HCT116 (cell line): ENCODE measurements around the gene GSKIP. TPM values are rescaled to one million over a fixed set of nuclear protein-coding genes. Genes with fewer than 3 reads are reported as not detected.
"Not testable (repeated sequence)": the region's sequence is repeated elsewhere in the genome, so short reads cannot be mapped to it uniquely, and the experiment has no call there.

ENCODE experiments used
- ATAC-seq: fragments of 200-7000 bp; cut with Tn5 transposase; 2 replicates; pipeline ENCODE4 v1.9.1; 2020; ENCODE audit warnings: mild to moderate bottlenecking, moderate library complexity
- BruUV-seq: library from RNA; stranded (reverse); fragments of 400-500 nt; replicated peaks from 2 replicates; lab custom pipeline; 2021; lab: Mats Ljungman, UMichigan
- CTCF ChIA-PET: fragments of 300-600 bp; sonication (Branson Sonifier 250); formaldehyde crosslinking; loops from one replicate; lab custom pipeline; 2021; ENCODE audit warnings: antibody characterized with exemption; lab: Charles Lee
- POLR2A ChIA-PET: fragments of 300-600, 350-600 bp; sonication (Branson Sonifier 250); formaldehyde crosslinking; loops from one replicate; lab custom pipeline; 2021; ENCODE audit warnings: antibody characterized with exemption; lab: Charles Lee
- RAD21 ChIA-PET, 2 experiments: fragments of 300-600 bp; sonication (Branson Sonifier 250); formaldehyde crosslinking; loops; one replicate each; lab custom pipeline; 2023; ENCODE audit warnings: low total read pairs in 2 of 2; ENCODE audit not compliant: uncharacterized antibody in 2 of 2, unreplicated experiment in 2 of 2, low non-redundant PET in 1 of 2; lab: Charles Lee
- DNase-seq: peaks from one replicate; pipeline ENCODE4 v3.0.0-alpha.2; 2010; ENCODE audit warnings: low read depth, low spot score
- H2AFZ ChIP-seq: fragments of 200-600 bp; shearing (Covaris generic), sonication (generic); 2 replicates; pipeline ENCODE4 v1.6.1; 2017; ENCODE audit warnings: low read depth, mixed run types, mixed read lengths, antibody characterized with exemption, low read length; ENCODE audit not compliant: poor library complexity, severe bottlenecking
- H3K27ac ChIP-seq: 2 replicates; pipeline ENCODE4 v1.5.1; 2012; ENCODE audit warnings: low read depth, low read length
- H3K27me3 ChIP-seq: fragments of 200-600 bp; sonication (generic); 2 replicates; pipeline ENCODE4 v1.6.1; 2016; ENCODE audit warnings: mixed run types, low read length, mixed read lengths; ENCODE audit not compliant: insufficient read depth
- H3K36me3 ChIP-seq, 2 experiments: fragments of 200-500 bp in 1 of 2; fragments of 200-600 bp in 1 of 2; sonication (Bioruptor generic) in 1 of 2; sonication (generic) in 1 of 2; 2 replicates each; pipeline versions ENCODE4 v1.5.1 to v1.6.1; 2014 to 2016; ENCODE audit warnings: low read length in 2 of 2, inconsistent platforms in 1 of 2, mixed read lengths in 1 of 2, mixed run types in 1 of 2; ENCODE audit not compliant: insufficient read depth in 2 of 2, control insufficient read depth in 1 of 2
- H3K4me1 ChIP-seq, 2 experiments: fragments of 200-600 bp in 1 of 2; sonication (generic) in 1 of 2; 2 replicates each; pipeline versions ENCODE4 v1.5.1 to v1.6.1; 2012 to 2017; ENCODE audit warnings: low read length in 2 of 2, inconsistent platforms in 1 of 2, mild to moderate bottlenecking in 1 of 2, mixed read lengths in 1 of 2, mixed run types in 1 of 2, moderate library complexity in 1 of 2; ENCODE audit not compliant: insufficient read depth in 2 of 2, control insufficient read depth in 1 of 2
- H3K4me2 ChIP-seq: fragments of 200-600 bp; sonication (generic); 2 replicates; pipeline ENCODE4 v1.6.1; 2017; ENCODE audit warnings: mixed run types, low read length, mixed read lengths
- H3K4me3 ChIP-seq, 2 experiments: fragments of 200-600 bp in 1 of 2; sonication (generic) in 1 of 2; replicated peaks in 1 of 2; 2 replicates each; pipeline ENCODE4 v1.5.1; 2011 to 2016; ENCODE audit warnings: low read length in 2 of 2, control low read depth in 1 of 2, low read depth in 1 of 2, mild to moderate bottlenecking in 1 of 2, mixed read lengths in 1 of 2, mixed run types in 1 of 2
- H3K79me2 ChIP-seq: fragments of 200-600 bp; sonication (generic); 2 replicates; pipeline ENCODE4 v1.6.1; 2017; ENCODE audit warnings: mild to moderate bottlenecking, mixed run types, low read length, moderate library complexity, mixed read lengths; ENCODE audit not compliant: insufficient read depth
- H3K9ac ChIP-seq: fragments of 200-600 bp; sonication (generic); 2 replicates; pipeline ENCODE4 v1.6.1; 2016; ENCODE audit warnings: low read length, mixed read lengths
- H3K9me2 ChIP-seq: fragments of 200-600 bp; sonication (generic), shearing (Covaris generic); 2 replicates; pipeline ENCODE4 v1.6.1; 2017; ENCODE audit warnings: mixed run types, mild to moderate bottlenecking, moderate library complexity; ENCODE audit not compliant: insufficient read depth
- H3K9me3 ChIP-seq, 2 experiments: fragments of 200-500 bp in 1 of 2; fragments of 200-600 bp in 1 of 2; sonication (Bioruptor generic) in 1 of 2; sonication (generic) in 1 of 2; 2 replicates each; pipeline ENCODE4 v1.6.1; 2014 to 2017; ENCODE audit warnings: low read length in 2 of 2, mixed read lengths in 2 of 2, inconsistent platforms in 1 of 2, low read depth in 1 of 2, mild to moderate bottlenecking in 1 of 2, mixed run types in 1 of 2, moderate library complexity in 1 of 2; ENCODE audit not compliant: control insufficient read depth in 1 of 2, insufficient read depth in 1 of 2
- H4K20me1 ChIP-seq: fragments of 200-600 bp; sonication (generic), shearing (Covaris generic); 2 replicates; pipeline ENCODE4 v1.6.1; 2017; ENCODE audit warnings: mixed run types, mild to moderate bottlenecking, moderate library complexity; ENCODE audit not compliant: insufficient read depth
- CBX3 ChIP-seq: IDR thresholded peaks from 2 replicates; pipeline ENCODE4 v1.6.1; 2012; ENCODE audit warnings: low read depth
- CEBPB ChIP-seq: IDR thresholded peaks from 2 replicates; pipeline ENCODE4 v1.6.1; 2012; ENCODE audit warnings: low read depth
- EZH2phosphoT487 ChIP-seq: fragments of 200-600 bp; IDR thresholded peaks from 2 replicates; pipeline ENCODE4 v1.6.1; 2018; ENCODE audit warnings: antibody characterized with exemption, borderline replicate concordance
- JUND ChIP-seq: IDR thresholded peaks from 2 replicates; pipeline ENCODE4 v1.6.1; 2012
- RAD21 ChIP-seq: IDR thresholded peaks from 2 replicates; pipeline ENCODE4 v1.6.1; 2012; ENCODE audit warnings: low read depth, mild to moderate bottlenecking
- ZBTB33 ChIP-seq: IDR thresholded peaks from 2 replicates; pipeline ENCODE4 v1.6.1; 2011; ENCODE audit warnings: mild to moderate bottlenecking, low read length, moderate library complexity; ENCODE audit not compliant: insufficient replicate concordance; ENCODE audit errors: extremely low read depth
- intact Hi-C: fragments of 100-400 bp; cut with micrococcal nuclease; formaldehyde crosslinking; loops from 2 replicates; pipeline ENCODE4 v1.10.0; 2022
- total RNA-seq: library from RNA; stranded (reverse); gene quantifications from one replicate; pipeline ENCODE4 v1.2.1, GENCODE V29; 2021; ENCODE audit not compliant: unreplicated experiment
- TF ChIP-seq, protein P1 (sequence below): IDR thresholded peaks from 2 replicates; pipeline ENCODE4 v1.6.1; 2012
- TF ChIP-seq, protein P2 (sequence below): IDR thresholded peaks from 2 replicates; pipeline ENCODE4 v1.6.1; 2012; ENCODE audit warnings: low read depth
- TF ChIP-seq, protein P3 (sequence below), 3 experiments: fragments of 200-600 bp in 1 of 3; sonication (generic) in 1 of 3; IDR thresholded peaks in 2 of 3; conservative IDR thresholded peaks in 1 of 3; 2 replicates each; pipeline ENCODE4 v1.5.1; 2012 to 2017; ENCODE audit warnings: low read depth in 2 of 3, low read length in 2 of 3, antibody characterized with exemption in 1 of 3, borderline replicate concordance in 1 of 3, control low read depth in 1 of 3, mild to moderate bottlenecking in 1 of 3, mixed read lengths in 1 of 3, mixed run types in 1 of 3, moderate library complexity in 1 of 3; ENCODE audit not compliant: insufficient read depth in 1 of 3
- TF ChIP-seq, protein P4 (sequence below): IDR thresholded peaks from 2 replicates; pipeline ENCODE4 v1.6.1; 2012

The GSKIP gene
- total RNA-seq, 1 experiment from 2014 or later: 21.7 TPM

GRCh38 chr14:96347957-96348356 is 15.4 kb upstream of the GSKIP start:
- H3K4me1 ChIP-seq, POLR2A ChIA-PET, H3K79me2 ChIP-seq, H3K9me3 ChIP-seq, DNase-seq, H4K20me1 ChIP-seq, H3K27ac ChIP-seq, BruUV-seq, CTCF ChIA-PET, H3K4me3 ChIP-seq, H3K27me3 ChIP-seq, H3K9ac ChIP-seq, ATAC-seq, H3K4me2 ChIP-seq, RAD21 ChIA-PET, intact Hi-C loops, H3K36me3 ChIP-seq, H3K9me2 ChIP-seq, H2AFZ ChIP-seq: not testable (repeated sequence)

DNA sequence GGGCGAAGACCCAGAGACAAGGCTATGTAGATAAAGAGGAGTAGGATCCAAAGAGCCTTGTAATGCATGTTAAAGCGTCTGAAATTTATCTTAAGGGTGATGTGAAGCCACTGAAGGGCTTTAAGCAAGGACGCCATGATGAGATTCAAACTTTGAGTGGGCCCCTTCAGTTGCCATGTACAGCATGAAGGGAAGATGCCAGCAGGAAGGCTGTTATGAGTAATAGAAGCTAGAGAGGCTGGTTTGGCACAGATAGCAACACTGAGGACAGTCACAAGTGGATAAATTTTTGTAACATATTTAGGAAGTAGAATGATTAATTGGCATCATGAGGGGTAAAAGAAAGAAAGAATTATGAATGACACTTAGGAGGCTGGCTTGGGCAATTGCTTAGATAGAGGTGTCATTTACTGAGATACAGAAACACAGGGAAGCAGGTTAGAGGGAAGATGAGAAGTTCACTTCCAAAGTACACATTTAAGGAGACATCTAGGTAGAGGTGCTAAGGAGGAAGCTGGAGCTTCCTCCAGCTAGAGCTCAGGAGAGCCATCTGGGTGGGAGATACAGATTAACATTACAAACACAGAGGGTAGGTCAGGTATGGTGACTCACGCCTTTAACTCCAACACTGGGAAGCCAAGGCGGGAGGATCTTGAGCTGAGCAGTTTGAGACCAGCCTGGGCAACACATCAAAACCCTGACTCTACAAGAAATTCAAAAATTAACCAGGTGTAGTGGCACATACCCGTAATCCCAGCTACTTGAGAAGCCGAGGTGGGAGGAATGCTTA is 13.8 kb upstream of the GSKIP start:
- Histone ChIP-seq H4K20me1 (no peaks in the 10 kb centered on the region), H3K36me3 (no peaks in the 10 kb centered on the region), H3K27me3 (no peaks in the 10 kb centered on the region), H3K9me3 (no peaks in the 10 kb centered on the region), H3K9ac (no peak overlapping the region), H2AFZ (no peak overlapping the region), H3K4me3 (no peak overlapping the region), H3K27ac (no peak overlapping the region), H3K4me2 (no peak overlapping the region), H3K9me2 (no peaks in the 10 kb centered on the region), H3K4me1 (no peaks in the 10 kb centered on the region), H3K79me2 (no peaks in the 10 kb centered on the region)
- POLR2A ChIA-PET: no interaction called here
- DNase-seq (no peak), ATAC-seq (no peak)
- intact Hi-C loops: no loop called here
- RAD21 ChIA-PET: no interaction called here
- no TSS peak for BruUV-seq
- CTCF ChIA-PET: no interaction called here
- TF ChIP-seq CBX3: no peak
- TF ChIP-seq, protein P1, sequence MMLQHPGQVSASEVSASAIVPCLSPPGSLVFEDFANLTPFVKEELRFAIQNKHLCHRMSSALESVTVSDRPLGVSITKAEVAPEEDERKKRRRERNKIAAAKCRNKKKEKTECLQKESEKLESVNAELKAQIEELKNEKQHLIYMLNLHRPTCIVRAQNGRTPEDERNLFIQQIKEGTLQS: no peak
- no peak for TF ChIP-seq EZH2phosphoT487
- no peak for TF ChIP-seq JUND
- TF ChIP-seq, protein P2, sequence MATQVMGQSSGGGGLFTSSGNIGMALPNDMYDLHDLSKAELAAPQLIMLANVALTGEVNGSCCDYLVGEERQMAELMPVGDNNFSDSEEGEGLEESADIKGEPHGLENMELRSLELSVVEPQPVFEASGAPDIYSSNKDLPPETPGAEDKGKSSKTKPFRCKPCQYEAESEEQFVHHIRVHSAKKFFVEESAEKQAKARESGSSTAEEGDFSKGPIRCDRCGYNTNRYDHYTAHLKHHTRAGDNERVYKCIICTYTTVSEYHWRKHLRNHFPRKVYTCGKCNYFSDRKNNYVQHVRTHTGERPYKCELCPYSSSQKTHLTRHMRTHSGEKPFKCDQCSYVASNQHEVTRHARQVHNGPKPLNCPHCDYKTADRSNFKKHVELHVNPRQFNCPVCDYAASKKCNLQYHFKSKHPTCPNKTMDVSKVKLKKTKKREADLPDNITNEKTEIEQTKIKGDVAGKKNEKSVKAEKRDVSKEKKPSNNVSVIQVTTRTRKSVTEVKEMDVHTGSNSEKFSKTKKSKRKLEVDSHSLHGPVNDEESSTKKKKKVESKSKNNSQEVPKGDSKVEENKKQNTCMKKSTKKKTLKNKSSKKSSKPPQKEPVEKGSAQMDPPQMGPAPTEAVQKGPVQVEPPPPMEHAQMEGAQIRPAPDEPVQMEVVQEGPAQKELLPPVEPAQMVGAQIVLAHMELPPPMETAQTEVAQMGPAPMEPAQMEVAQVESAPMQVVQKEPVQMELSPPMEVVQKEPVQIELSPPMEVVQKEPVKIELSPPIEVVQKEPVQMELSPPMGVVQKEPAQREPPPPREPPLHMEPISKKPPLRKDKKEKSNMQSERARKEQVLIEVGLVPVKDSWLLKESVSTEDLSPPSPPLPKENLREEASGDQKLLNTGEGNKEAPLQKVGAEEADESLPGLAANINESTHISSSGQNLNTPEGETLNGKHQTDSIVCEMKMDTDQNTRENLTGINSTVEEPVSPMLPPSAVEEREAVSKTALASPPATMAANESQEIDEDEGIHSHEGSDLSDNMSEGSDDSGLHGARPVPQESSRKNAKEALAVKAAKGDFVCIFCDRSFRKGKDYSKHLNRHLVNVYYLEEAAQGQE: no peak
- no peak for TF ChIP-seq ZBTB33
- TF ChIP-seq RAD21: no peak
- no peak for TF ChIP-seq CEBPB
- TF ChIP-seq, protein P3, sequence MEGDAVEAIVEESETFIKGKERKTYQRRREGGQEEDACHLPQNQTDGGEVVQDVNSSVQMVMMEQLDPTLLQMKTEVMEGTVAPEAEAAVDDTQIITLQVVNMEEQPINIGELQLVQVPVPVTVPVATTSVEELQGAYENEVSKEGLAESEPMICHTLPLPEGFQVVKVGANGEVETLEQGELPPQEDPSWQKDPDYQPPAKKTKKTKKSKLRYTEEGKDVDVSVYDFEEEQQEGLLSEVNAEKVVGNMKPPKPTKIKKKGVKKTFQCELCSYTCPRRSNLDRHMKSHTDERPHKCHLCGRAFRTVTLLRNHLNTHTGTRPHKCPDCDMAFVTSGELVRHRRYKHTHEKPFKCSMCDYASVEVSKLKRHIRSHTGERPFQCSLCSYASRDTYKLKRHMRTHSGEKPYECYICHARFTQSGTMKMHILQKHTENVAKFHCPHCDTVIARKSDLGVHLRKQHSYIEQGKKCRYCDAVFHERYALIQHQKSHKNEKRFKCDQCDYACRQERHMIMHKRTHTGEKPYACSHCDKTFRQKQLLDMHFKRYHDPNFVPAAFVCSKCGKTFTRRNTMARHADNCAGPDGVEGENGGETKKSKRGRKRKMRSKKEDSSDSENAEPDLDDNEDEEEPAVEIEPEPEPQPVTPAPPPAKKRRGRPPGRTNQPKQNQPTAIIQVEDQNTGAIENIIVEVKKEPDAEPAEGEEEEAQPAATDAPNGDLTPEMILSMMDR (IDR thresholded peaks at IDR 0.05 in 2 of 3, conservative IDR thresholded peaks at IDR 0.05 in 1 of 3; ENCODE audit: borderline replicate concordance in 1 of 3, insufficient read depth in 1 of 3, low read depth in 2 of 3, low read length in 2 of 3): no peak
- TF ChIP-seq, protein P4, sequence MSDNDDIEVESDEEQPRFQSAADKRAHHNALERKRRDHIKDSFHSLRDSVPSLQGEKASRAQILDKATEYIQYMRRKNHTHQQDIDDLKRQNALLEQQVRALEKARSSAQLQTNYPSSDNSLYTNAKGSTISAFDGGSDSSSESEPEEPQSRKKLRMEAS: no peak
